Adrenal gland (tissue), 5 donors: ENCODE data around the gene BROX.

Experiments used
- CTCF ChIP-seq, 6 experiments: fragments of 450-650 bp in 4 of 6; fragments of 200-600 bp in 2 of 6; sonication (generic) in 1 of 6; IDR thresholded peaks; 1 replicate in 5 of 6; 2 replicates in 1 of 6; pipeline versions ENCODE4 v1.5.1 to v1.8.0; 2016 to 2021; ENCODE audit warnings: antibody characterized with exemption in 6 of 6, mild to moderate bottlenecking in 2 of 6, moderate library complexity in 1 of 6
- POLR2A ChIP-seq, 2 donors: fragments of 450-650 bp; IDR thresholded peaks; one replicate each; pipeline ENCODE4 v1.6.1; 2017; ENCODE audit warnings: antibody characterized with exemption in 2 of 2, mild to moderate bottlenecking in 2 of 2, moderate library complexity in 1 of 2
- donor health status: DM: no; HTN: no; CAD: no.

GRCh38 chr1:222751255-222751654, 38.9 kb downstream of the BROX start:
- TF ChIP-seq CTCF (IDR thresholded peaks at IDR 0.05) (no peak), POLR2A (IDR thresholded peaks at IDR 0.05) (no peak)
